ENCODE results near the gene VSIR.

The VSIR gene

DNA sequence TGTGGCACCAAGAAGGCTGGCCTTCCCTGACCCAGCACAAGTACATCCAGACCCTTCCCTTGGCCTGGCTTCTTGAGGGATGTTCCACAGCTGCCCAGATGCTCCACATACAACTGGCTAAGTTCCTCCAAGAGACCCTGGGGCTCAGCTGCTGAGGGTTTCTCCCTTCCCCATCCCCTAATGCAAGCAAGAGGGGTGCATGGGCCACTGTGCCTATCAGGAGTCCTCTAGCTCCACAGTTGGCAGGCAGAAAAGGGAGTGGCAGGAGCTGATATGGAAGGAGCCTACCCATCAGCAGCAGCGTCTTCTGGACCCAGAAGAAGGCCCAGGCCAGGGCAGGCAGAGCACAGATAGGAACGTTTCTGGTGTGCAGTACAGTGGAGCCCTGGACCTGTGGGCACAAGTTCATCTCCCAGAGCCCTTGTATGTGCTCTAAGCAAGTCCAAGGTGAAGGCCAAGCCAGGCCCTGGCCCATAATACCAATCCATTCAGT is 26.2 kb downstream of the VSIR start:
- no peak for DNase-seq (ENCODE audit: low spot score)

DNA sequence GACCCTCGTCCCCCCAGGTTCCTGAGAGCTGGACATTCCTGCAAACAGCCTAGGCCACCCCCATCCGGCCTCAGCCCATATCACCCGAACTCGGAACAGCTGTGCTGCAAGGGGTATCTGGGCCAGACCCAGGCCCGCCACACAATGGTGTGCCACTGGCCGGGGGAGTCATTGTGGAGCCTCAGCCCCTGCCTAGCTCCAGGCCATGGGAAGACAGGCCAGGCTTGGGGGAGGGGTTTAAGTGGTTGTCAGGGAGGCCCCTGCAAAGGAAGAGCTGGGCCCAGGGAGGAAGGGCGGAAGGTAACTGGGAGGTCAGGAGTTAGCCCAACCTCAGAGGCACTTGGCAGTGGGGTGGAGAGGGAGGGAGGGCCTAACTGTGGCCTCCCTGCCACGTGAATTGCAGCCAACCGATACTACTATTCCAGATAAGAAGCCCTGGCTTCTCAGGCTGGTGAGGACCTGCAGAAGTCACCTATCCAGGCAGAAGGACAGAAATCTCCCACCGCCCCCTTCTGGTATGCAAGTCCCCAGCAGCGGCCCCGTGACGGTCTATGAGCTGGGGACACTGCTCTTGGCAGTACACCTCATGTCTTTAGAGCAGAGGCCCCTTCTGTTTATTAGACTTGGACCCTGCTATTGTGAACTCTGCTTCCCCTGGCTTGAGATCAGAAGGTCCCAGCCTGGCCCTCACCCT is 26.8 kb downstream of the VSIR start:
- DNase-seq (ENCODE audit: low spot score), result no peak

- no peak for DNase-seq (ENCODE audit: low spot score)
Measured at GRCh38 chr10:71745664-71746250, 27.6 kb downstream of the VSIR start.

DNA sequence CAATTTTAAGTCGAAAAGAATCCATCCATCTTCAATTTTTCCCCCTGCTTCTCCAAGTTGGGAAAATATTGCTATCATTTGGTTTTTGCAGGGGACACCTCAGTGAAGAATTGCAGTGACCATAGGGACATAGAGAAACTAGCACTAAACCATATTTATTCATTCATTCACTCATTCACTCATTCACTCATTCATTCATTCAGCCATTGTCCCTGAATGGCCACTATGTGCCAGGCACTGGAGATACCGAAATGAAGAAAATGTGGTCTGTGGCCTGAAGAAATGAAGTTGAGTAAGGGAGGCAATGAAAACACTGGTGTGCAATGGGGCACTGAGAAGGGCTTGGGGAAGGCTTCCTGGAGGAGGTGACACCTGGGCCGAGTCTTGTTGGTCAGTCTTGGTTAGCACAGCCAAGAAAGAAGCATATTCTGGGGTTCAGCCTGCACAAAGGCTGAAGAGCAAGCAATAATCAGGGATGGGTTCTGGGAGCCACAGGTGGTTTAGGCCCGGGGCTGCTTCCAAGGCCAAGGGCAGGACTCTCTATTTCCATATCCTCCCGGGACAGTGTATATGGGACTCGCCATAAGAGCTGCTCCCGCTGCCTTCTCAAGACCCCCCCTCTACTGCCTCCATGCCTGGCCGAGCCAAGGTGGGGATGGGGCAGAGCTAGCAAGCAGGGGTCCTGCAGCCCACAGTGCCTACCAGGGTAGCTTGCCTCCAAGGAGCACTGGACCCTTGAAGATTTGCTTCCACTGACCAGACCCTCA is 28.2 kb downstream of the VSIR start:
- no peak for DNase-seq (ENCODE audit: low spot score)

DNA sequence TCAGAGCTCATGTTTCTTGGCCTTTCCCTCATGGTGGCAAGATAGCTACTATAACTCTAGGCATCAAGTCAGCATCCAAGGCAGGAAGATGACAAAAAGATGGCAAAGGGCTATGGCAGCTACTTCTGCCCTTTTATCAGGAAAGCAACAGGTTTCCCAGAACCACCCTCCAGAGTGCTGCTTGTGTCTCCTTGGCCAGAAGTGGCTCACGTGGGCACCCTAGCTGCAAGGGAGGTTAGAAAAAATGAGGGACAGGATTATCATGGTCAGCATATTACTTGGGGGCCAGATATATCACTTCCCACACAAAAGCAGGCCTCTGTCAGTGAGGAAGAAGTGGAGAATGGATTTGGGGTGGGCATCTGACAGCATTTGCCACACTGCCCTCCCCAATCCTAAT is 29.5 kb downstream of the VSIR start:
- DNase-seq (ENCODE audit: low spot score), result no peak

GRCh38 chr10:71743089-71743838 is 30.1 kb downstream of the VSIR start:
- no peak for DNase-seq (ENCODE audit: low spot score)

GRCh38 chr10:71742301-71743088 is 30.8 kb downstream of the VSIR start:
- no peak for DNase-seq (ENCODE audit: low spot score)

DNA sequence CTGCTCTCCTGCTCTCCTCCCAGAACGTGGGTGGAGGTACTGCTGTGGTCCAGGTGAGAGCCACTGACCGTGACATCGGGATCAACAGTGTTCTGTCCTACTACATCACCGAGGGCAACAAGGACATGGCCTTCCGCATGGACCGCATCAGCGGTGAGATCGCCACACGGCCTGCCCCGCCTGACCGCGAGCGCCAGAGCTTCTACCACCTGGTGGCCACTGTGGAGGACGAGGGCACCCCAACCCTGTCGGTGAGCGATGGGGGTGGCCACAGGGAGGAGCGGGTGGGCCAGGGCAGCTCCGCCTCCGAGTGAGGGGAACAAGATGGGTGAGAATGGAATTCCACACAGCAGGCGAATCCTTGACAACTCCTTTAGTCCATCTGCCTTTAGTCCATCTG is 31.6 kb downstream of the VSIR start:
- DNase-seq (ENCODE audit: low spot score), result no peak

DNA sequence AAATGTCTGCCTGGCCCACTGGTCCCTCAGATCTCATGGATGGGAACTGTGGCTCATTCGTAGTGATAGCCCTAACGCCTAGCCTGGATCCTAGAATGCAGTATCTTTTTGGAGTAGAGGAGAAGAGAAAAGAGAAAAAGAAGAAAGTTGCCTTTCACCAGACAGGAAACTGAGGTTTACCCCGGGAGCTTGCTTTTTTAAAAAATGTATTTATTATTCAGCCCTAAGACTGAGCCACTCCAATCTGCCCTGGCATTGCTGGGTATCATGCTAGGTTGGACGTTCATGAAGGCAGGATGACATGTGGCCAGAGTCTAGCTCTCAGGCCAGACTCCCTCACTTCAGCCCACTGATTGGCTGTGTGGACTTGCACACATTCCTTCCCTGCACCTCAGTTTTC is 32.3 kb downstream of the VSIR start:
- no peak for DNase-seq (ENCODE audit: low spot score)

GRCh38 chr10:71740069-71740653 is 33.2 kb downstream of the VSIR start:
- no peak for DNase-seq (ENCODE audit: low spot score)

- DNase-seq (ENCODE audit: low spot score), result no peak
Measured at GRCh38 chr10:71739358-71739900, 33.9 kb downstream of the VSIR start.

- DNase-seq (ENCODE audit: low spot score), result no peak
Measured at GRCh38 chr10:71737834-71738197, 35.5 kb downstream of the VSIR start.

DNA sequence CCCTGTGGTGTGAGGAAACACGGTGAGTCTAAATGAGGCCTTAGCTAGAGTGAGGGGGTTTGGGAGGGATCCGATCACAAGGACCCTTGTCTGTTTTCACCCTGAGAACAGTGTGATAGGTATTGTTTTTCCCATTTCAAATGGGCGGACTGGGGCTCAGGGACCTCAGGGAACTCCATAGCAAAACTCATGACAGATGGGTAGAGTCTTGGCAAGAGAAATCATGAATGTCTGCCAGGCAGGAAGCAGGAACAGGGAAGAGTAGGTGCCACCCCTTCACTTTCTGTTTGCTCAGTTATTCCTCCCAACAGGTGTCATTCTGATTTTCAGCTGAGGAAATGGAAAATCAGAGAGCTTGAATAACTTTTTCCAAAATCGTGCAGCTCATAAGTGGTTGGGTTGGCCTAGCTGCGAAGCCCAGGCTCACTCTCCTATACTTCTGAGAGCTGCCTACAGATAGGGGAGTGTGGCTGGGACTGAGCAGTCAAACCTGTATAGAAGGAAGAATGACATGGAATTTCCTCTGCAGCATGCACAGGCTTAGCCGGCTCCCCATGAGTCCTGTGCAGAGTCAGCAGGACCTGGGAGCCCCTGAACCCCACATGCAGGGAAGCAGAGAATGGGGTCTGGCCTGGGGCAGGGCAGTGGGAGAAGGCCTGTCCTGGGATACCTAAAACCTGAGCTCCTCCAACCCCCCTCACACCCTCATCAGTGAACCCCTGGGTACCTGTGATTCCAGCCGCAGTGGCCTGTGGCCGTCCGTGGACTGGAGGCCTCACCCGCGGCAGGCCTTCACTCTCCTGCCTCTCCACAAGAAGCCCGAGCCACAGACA is 36.1 kb downstream of the VSIR start:
- no peak for DNase-seq (ENCODE audit: low spot score)

- no peak for DNase-seq (ENCODE audit: low spot score)
Measured at GRCh38 chr10:71736570-71736952, 36.8 kb downstream of the VSIR start.

DNA sequence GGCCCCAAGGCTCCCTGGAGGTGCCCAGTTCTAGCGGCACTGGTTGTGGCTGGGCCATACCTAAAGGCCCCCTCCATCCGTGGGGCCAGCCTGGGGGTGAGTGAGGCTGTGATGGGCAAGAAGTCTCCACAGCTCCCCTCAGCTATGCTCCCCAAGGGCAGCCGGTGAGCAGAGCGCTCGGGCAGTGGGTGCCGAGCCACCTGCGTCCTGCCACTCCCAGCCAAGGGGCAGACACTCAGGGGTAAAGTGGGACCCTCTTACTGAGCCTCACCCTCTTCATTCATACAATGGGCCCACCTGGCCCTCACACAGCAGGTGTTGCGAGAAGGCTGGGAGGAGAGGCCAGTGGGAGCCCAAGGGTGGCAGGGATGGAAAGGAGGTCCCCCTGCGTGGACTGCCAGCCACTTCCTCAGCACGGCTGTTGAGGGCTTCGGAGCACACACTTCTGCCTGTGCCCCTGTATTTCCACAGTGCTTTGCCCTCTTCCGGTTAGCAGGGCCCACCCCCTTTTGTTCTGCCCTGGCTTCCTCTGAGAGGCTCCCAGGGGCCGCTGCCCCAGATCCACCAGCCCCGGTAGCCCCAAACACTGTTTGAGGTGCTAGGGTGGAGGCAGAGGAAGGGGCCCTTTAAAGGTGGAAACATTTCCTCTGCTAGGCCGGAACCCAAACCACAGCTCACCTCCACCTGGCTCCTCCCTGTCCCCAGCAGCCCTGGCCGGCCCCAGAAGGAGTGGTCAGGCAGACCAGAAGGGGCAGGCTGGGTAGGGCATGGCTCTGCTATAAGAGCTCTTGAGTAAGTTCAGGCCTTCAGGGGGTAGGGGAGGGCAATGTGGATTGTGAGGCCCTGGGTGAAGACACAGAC is 37.4 kb downstream of the VSIR start:
- no peak for DNase-seq (ENCODE audit: low spot score)

- no peak for DNase-seq (ENCODE audit: low spot score)
Measured at GRCh38 chr10:71734797-71735196, 38.5 kb downstream of the VSIR start.

- DNase-seq (ENCODE audit: low spot score), result no peak
Measured at GRCh38 chr10:71731791-71732190, 41.5 kb downstream of the VSIR start.

DNA sequence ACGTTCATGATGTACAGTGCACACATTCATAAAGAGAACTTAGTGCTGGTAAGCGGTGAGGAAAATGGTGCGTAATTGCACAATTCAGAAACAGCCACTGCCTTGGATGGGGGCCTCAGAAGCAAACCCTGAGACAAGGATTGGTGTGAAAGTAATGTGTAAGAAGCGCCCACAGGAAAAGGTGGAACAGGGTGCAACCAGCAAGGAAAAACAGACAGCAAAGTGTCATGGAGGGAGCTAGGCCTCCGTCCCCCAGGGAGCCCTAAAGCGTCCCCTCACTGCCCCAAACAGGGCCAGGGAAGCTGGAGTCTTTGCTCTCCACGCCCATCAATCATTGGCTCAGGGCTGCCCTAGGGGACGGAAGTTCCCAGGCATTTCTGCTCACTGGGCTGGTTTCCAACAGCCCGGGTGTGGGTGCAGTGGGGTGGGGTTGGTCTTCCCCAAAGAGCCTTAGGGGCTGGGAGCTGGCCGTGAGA is 44.1 kb downstream of the VSIR start:
- no peak for DNase-seq (ENCODE audit: low spot score)
